Astrocyte (in vitro differentiated cells and primary cell): ENCODE results near the gene SNX15. TPM values are rescaled to one million over a fixed set of nuclear protein-coding genes. Genes with fewer than 3 reads are reported as not detected.

ENCODE experiments used
- DNase-seq: peaks from one replicate; pipeline ENCODE4 v3.0.0-alpha.2; 2010; ENCODE audit warnings: low read depth
- FAIRE-seq: peaks from 2 replicates; lab custom pipeline; 2011; peaks lifted over from hg19 to GRCh38; lab: Jason Lieb, UNC
- H2AFZ ChIP-seq: 2 replicates; pipeline ENCODE4 v1.6.0; 2012; ENCODE audit warnings: low read depth, low read length, inconsistent platforms
- H3K27ac ChIP-seq: 2 replicates; pipeline ENCODE4 v1.5.1; 2011; ENCODE audit warnings: low read depth, low read length, inconsistent platforms
- H3K27me3 ChIP-seq: 2 replicates; pipeline ENCODE4 v1.6.0; 2011; ENCODE audit warnings: low read length, inconsistent platforms; ENCODE audit not compliant: insufficient read depth
- H3K36me3 ChIP-seq: 2 replicates; pipeline ENCODE4 v1.5.1; 2011; ENCODE audit warnings: low read length, inconsistent platforms; ENCODE audit not compliant: insufficient read depth
- H3K4me1 ChIP-seq: 2 replicates; pipeline ENCODE4 v1.5.1; 2011; ENCODE audit warnings: low read length, inconsistent platforms; ENCODE audit not compliant: insufficient read depth
- H3K4me2 ChIP-seq: 2 replicates; pipeline ENCODE4 v1.6.0; 2012; ENCODE audit warnings: low read length, inconsistent platforms
- H3K4me3 ChIP-seq: 2 replicates; pipeline ENCODE4 v1.5.1; 2011; ENCODE audit warnings: low read depth, mild to moderate bottlenecking, low read length, inconsistent platforms; ENCODE audit not compliant: insufficient read depth
- H3K79me2 ChIP-seq: 2 replicates; pipeline ENCODE4 v1.6.0; 2012; ENCODE audit warnings: mild to moderate bottlenecking, low read length, inconsistent platforms; ENCODE audit not compliant: insufficient read depth
- H3K9ac ChIP-seq: 2 replicates; pipeline ENCODE4 v1.6.0; 2012; ENCODE audit warnings: mild to moderate bottlenecking, low read length, inconsistent platforms
- H3K9me3 ChIP-seq: 2 replicates; pipeline ENCODE4 v1.5.1; 2012; ENCODE audit warnings: low read depth, mild to moderate bottlenecking, low read length, inconsistent platforms; ENCODE audit not compliant: insufficient read depth
- H4K20me1 ChIP-seq: 2 replicates; pipeline ENCODE4 v1.6.0; 2012; ENCODE audit warnings: low read length, inconsistent platforms; ENCODE audit not compliant: insufficient read depth
- H3K27ac Mint-ChIP-seq: one replicate; pipeline ENCODE4 v1.8.0; 2021; ENCODE audit warnings: mild to moderate bottlenecking, mixed read lengths; ENCODE audit not compliant: unreplicated experiment
- H3K27me3 Mint-ChIP-seq: one replicate; pipeline ENCODE4 v1.8.0; 2021; ENCODE audit warnings: low read depth, mixed read lengths; ENCODE audit not compliant: unreplicated experiment
- H3K36me3 Mint-ChIP-seq: one replicate; pipeline ENCODE4 v1.8.0; 2021; ENCODE audit warnings: low read depth, mixed read lengths; ENCODE audit not compliant: unreplicated experiment
- H3K4me1 Mint-ChIP-seq: one replicate; pipeline ENCODE4 v1.8.0; 2021; ENCODE audit warnings: low read depth, mixed read lengths; ENCODE audit not compliant: unreplicated experiment
- H3K4me3 Mint-ChIP-seq: one replicate; pipeline ENCODE4 v1.8.0; 2021; ENCODE audit warnings: mild to moderate bottlenecking, moderate library complexity, mixed read lengths; ENCODE audit not compliant: unreplicated experiment
- H3K9me3 Mint-ChIP-seq: one replicate; pipeline ENCODE4 v1.8.0; 2021; ENCODE audit warnings: mild to moderate bottlenecking, mixed read lengths; ENCODE audit not compliant: unreplicated experiment
- CTCF ChIP-seq: IDR thresholded peaks from 2 replicates; pipeline ENCODE4 v1.5.1; 2011; ENCODE audit warnings: low read depth, mild to moderate bottlenecking, inconsistent platforms, low read length, moderate library complexity; ENCODE audit not compliant: insufficient read depth
- EZH2 ChIP-seq: IDR thresholded peaks from 2 replicates; pipeline ENCODE4 v1.6.1; 2012; ENCODE audit warnings: mild to moderate bottlenecking, low read length, inconsistent platforms; ENCODE audit not compliant: insufficient read depth
- total RNA-seq: library from RNA; stranded (reverse); gene quantifications from 2 replicates; pipeline ENCODE4 v1.2.1, GENCODE V29; 2021

The SNX15 gene
- total RNA-seq, 1 donor from 2014 or later, result 18.5 TPM

- DNase-seq, result no peak
- H2AFZ ChIP-seq, result no peak overlapping the region
- Mint-ChIP-seq H3K4me3 (no peak overlapping the region), H3K4me1 (no peaks in the 10 kb centered on the region), H3K27me3 (peaks cover 6% of the 10 kb centered on the region), H3K27ac (no peak overlapping the region), H3K9me3 (no peaks in the 10 kb centered on the region), H3K36me3 (no peaks in the 10 kb centered on the region)
- no peaks in the 10 kb centered on the region for H3K36me3 ChIP-seq
- H3K4me1 ChIP-seq, result no peaks in the 10 kb centered on the region
- no peak for TF ChIP-seq CTCF
- TF ChIP-seq EZH2, result no peak
- H3K9ac ChIP-seq, result no peak overlapping the region
- no peak overlapping the region for H3K4me2 ChIP-seq
- no peak overlapping the region for H3K4me3 ChIP-seq
- H3K27me3 ChIP-seq, result no peaks in the 10 kb centered on the region
- no peak overlapping the region for H3K27ac ChIP-seq
- H4K20me1 ChIP-seq, result no peaks in the 10 kb centered on the region
- no peak for FAIRE-seq
- no peaks in the 10 kb centered on the region for H3K79me2 ChIP-seq
- no peaks in the 10 kb centered on the region for H3K9me3 ChIP-seq
Measured at GRCh38 chr11:65069217-65069616, 42.0 kb downstream of the SNX15 start.

DNA sequence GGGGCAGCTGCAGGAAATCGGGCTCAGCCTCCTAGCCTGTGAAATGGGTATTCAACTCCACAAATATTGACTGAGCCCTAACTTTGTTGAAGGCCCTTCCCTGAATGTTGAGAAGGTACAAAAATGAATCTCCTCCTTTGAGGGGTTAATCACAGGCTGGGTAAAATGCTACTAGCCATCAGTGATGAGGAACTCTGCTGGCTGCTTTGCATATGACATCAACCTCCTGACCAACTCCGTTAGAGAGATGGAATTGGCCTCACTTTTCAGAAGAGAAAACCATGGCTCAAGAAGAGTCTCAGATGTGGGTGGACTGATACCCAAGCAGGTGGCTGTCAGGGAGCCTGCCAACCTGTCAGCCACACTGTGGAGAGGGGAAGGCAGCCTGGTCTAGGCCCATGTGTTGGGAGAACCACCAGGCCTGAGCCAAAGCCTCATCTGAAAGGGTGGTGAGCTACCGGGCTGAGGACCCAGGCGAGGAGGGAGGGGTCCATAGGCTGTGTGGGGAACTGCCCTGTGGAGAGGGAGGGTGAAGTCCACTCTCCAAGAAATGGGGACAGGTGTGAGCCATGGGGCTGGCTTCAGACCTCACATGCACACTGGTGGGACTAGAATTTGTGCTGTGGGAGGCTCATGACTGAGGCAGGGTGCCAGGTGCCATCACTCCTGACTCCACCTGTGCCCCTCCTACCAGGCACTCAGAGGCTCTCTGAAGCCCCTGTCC lies 44.8 kb downstream of the SNX15 start:
- Histone ChIP-seq H4K20me1 (no peaks in the 10 kb centered on the region), H3K79me2 (no peaks in the 10 kb centered on the region)
- H3K4me3 Mint-ChIP-seq, result no peak overlapping the region

More for the DNA sequence above, 44.8 kb downstream of the SNX15 start:
- Histone ChIP-seq H3K9ac (no peak overlapping the region), H3K4me3 (no peak overlapping the region), H3K27ac (no peak overlapping the region), H3K4me2 (no peak overlapping the region), H2AFZ (no peak overlapping the region), H3K9me3 (no peaks in the 10 kb centered on the region), H3K27me3 (no peaks in the 10 kb centered on the region), H3K36me3 (peaks cover 4% of the 10 kb centered on the region), H3K4me1 (no peaks in the 10 kb centered on the region)
- FAIRE-seq (no peak), DNase-seq (no peak)
- no peaks in the 10 kb centered on the region for H3K36me3 Mint-ChIP-seq
- no peaks in the 10 kb centered on the region for H3K9me3 Mint-ChIP-seq
- no peak for TF ChIP-seq CTCF
- H3K27me3 Mint-ChIP-seq, result peaks cover 3% of the 10 kb centered on the region
- H3K4me1 Mint-ChIP-seq, result no peaks in the 10 kb centered on the region
- H3K27ac Mint-ChIP-seq, result no peak overlapping the region
